K562 (cell line): ENCODE measurements around the gene DIAPH1. TPM values are rescaled to one million over a fixed set of nuclear protein-coding genes. Genes with fewer than 3 reads are reported as not detected.

Experiments
- ATAC-seq: fragments of 200-7000 bp; cut with Tn5 transposase; 3 replicates; pipeline ENCODE4 v1.9.1; 2020; ENCODE audit warnings: moderate library complexity
- BruUV-seq: library from RNA; stranded (reverse); fragments of 400-500 nt; replicated peaks from 2 replicates; lab custom pipeline; 2021; lab: Mats Ljungman, UMichigan
- CTCF ChIA-PET: fragments of 300-600 bp; formaldehyde crosslinking; extraction: SDS; loops from one replicate; lab custom pipeline; 2021; ENCODE audit warnings: low intra/inter-chr PET ratio; lab: Yijun Ruan, JAX
- POLR2A ChIA-PET: fragments of 300-600, 350-650 bp; sonication (Branson Sonifier 250); formaldehyde crosslinking; extraction: SDS; loops from one replicate; lab custom pipeline; 2021; ENCODE audit warnings: antibody characterized with exemption, inconsistent platforms; lab: Yijun Ruan, JAX
- DNase-seq, 4 experiments: peaks; one replicate each; pipeline versions ENCODE4 v3.0.0 to v3.0.0-alpha.2; 2011 to 2018; ENCODE audit warnings: low spot score in 3 of 4, mixed read lengths in 3 of 4; ENCODE audit errors: extremely low read depth in 1 of 4
- FAIRE-seq: peaks from 2 replicates; lab custom pipeline; 2011; peaks lifted over from hg19 to GRCh38; lab: Jason Lieb, UNC
- H2AFZ ChIP-seq: 2 replicates; pipeline ENCODE4 v1.6.0; 2011; ENCODE audit warnings: low read depth, low read length, control low read depth, inconsistent platforms
- H3K27ac ChIP-seq: fragments of 200-600 bp; 3 replicates; pipeline ENCODE4 v1.8.0; 2011; ENCODE audit warnings: low read depth, mild to moderate bottlenecking, control low read depth, inconsistent platforms, low read length, moderate library complexity, mixed read lengths; ENCODE audit errors: extremely low read depth
- H3K27me3 ChIP-seq, 2 experiments: fragments of 300-600 bp in 1 of 2; 2 replicates in 1 of 2; 3 replicates in 1 of 2; pipeline versions ENCODE4 v1.6.0 to v1.8.0; 2011; ENCODE audit warnings: inconsistent platforms in 2 of 2, low read length in 2 of 2, mild to moderate bottlenecking in 1 of 2, mixed read lengths in 1 of 2, moderate library complexity in 1 of 2; ENCODE audit not compliant: control insufficient read depth in 2 of 2, insufficient read depth in 2 of 2
- H3K36me3 ChIP-seq: fragments of 300-600 bp; 3 replicates; pipeline ENCODE4 v1.8.0; 2011; ENCODE audit warnings: mild to moderate bottlenecking, low read length, inconsistent platforms; ENCODE audit not compliant: control insufficient read depth, insufficient read depth
- H3K4me1 ChIP-seq, 2 experiments: fragments of 200-600 bp in 1 of 2; replicated peaks in 1 of 2; 2 replicates in 1 of 2; 3 replicates in 1 of 2; pipeline versions ENCODE4 v1.5.1 to v1.8.0; 2011; ENCODE audit warnings: inconsistent platforms in 2 of 2, low read length in 2 of 2, mild to moderate bottlenecking in 1 of 2, mixed read lengths in 1 of 2, moderate library complexity in 1 of 2; ENCODE audit not compliant: control insufficient read depth in 2 of 2, insufficient read depth in 2 of 2
- H3K4me2 ChIP-seq: 2 replicates; pipeline ENCODE4 v1.6.1; 2011; ENCODE audit warnings: low read length, control low read depth, inconsistent platforms, mixed read lengths; ENCODE audit not compliant: insufficient read depth
- H3K4me3 ChIP-seq: fragments of 200-600 bp; sonication (generic), shearing (Covaris generic); 2 replicates; pipeline ENCODE4 v1.5.1; 2016; ENCODE audit warnings: control low read depth, inconsistent platforms
- H3K79me2 ChIP-seq: fragments of 200-600 bp; 3 replicates; pipeline ENCODE4 v1.8.0; 2011; ENCODE audit warnings: low read length, inconsistent platforms; ENCODE audit not compliant: control insufficient read depth, insufficient read depth
- H3K9ac ChIP-seq, 2 experiments: 2 replicates each; pipeline versions ENCODE4 v1.6.0 to v1.6.1; 2011; ENCODE audit warnings: low read depth in 2 of 2, low read length in 2 of 2, control low read depth in 1 of 2, inconsistent platforms in 1 of 2, mild to moderate bottlenecking in 1 of 2, mixed read lengths in 1 of 2; ENCODE audit not compliant: insufficient read depth in 1 of 2
- H3K9me1 ChIP-seq: one replicate; pipeline ENCODE4 v1.6.0; 2011; ENCODE audit warnings: inconsistent platforms, mild to moderate bottlenecking, low read length, moderate library complexity; ENCODE audit not compliant: control insufficient read depth, insufficient read depth
- H3K9me3 ChIP-seq: replicated peaks from 2 replicates; pipeline ENCODE4 v1.5.1; 2011; ENCODE audit warnings: low read depth, low read length, inconsistent platforms; ENCODE audit not compliant: control insufficient read depth, insufficient read depth
- H4K20me1 ChIP-seq: replicated peaks from 2 replicates; pipeline ENCODE4 v1.6.1; 2011; ENCODE audit warnings: low read length, inconsistent platforms, mixed read lengths; ENCODE audit not compliant: control insufficient read depth, insufficient read depth
- ARNT ChIP-seq, 2 experiments: fragments of 450-650 bp; IDR thresholded peaks; 2 replicates each; pipeline ENCODE4 v1.6.1; 2016; ENCODE audit warnings: mild to moderate bottlenecking in 1 of 2
- CTBP1 ChIP-seq: fragments of 450-650 bp; IDR thresholded peaks from 2 replicates; pipeline ENCODE4 v1.6.1; 2016; ENCODE audit warnings: borderline replicate concordance
- GABPB1 ChIP-seq: sonication (generic); formaldehyde crosslinking; IDR thresholded peaks from 2 replicates; pipeline ENCODE4 v1.8.0; 2022; ENCODE audit warnings: mild to moderate bottlenecking, missing genetic modification reagents
- SMARCB1 ChIP-seq: IDR thresholded peaks from 2 replicates; pipeline ENCODE4 v1.6.1; 2011; ENCODE audit warnings: improper control_type of control experiment, low read depth; ENCODE audit not compliant: insufficient read length
- TSC22D4 ChIP-seq: fragments of 450-650 bp; IDR thresholded peaks from 2 replicates; pipeline ENCODE4 v1.6.1; 2016; ENCODE audit warnings: missing genetic modification characterization, missing biosample characterization, control low read depth
- WGBS: fragments of 100-300 bp; shearing (Covaris generic); methylation state at CpG from one replicate; pipeline ENCODE4 v1.1.6; 2016; ENCODE audit warnings: low coverage, mixed read lengths; ENCODE audit not compliant: insufficient coverage; ENCODE audit errors: missing lambda C conversion rate; 5-methylcytosine and 5-hydroxymethylcytosine counted together
- in situ Hi-C: fragments of 300-500 bp; cut with MboI; formaldehyde crosslinking; loops from 4 replicates; pipeline ENCODE4 v1.15.0; 2018; ENCODE audit warnings: inconsistent platforms, mixed read lengths
- intact Hi-C: fragments of 100-400 bp; cut with micrococcal nuclease; formaldehyde crosslinking; loops from 2 replicates; pipeline ENCODE4 v1.14.2; 2022
- polyA plus RNA-seq, 8 experiments: library from polyadenylated mRNA; depleted of rRNA in 4 of 8; stranded (reverse) in 5 of 8; unstranded in 3 of 8; fragments of >200 nt; fragmentation: Nextera tagmentation in 2 of 8; fragmentation: Illumina TruSeq in 1 of 8; extraction: Ambion mirVana in 2 of 8; extraction: Trizol in 1 of 8; gene quantifications; 2 replicates each; pipeline versions ENCODE4 v1.2.1 to v1.2.3, GENCODE V29; 2011 to 2014; ENCODE audit warnings: inconsistent platforms in 1 of 8, missing spikeins in 1 of 8
- total RNA-seq, 7 experiments: library from RNA; depleted of rRNA in 6 of 7; stranded (reverse); fragments of >200 nt in 6 of 7; fragmentation: Illumina TruSeq in 2 of 7; extraction: Trizol in 2 of 7; gene quantifications; 2 replicates each; pipeline versions ENCODE4 v1.2.1 to v1.2.3, GENCODE V29; 2011 to 2021; ENCODE audit warnings: low replicate concordance in 1 of 7

Gene DIAPH1
- total and polyA plus RNA-seq, 9 of the 15 experiments (the other 6 are each of a cell fraction or from before 2014, with no cell fraction given): 60.8 to 328 (median 97.8) TPM

DNA sequence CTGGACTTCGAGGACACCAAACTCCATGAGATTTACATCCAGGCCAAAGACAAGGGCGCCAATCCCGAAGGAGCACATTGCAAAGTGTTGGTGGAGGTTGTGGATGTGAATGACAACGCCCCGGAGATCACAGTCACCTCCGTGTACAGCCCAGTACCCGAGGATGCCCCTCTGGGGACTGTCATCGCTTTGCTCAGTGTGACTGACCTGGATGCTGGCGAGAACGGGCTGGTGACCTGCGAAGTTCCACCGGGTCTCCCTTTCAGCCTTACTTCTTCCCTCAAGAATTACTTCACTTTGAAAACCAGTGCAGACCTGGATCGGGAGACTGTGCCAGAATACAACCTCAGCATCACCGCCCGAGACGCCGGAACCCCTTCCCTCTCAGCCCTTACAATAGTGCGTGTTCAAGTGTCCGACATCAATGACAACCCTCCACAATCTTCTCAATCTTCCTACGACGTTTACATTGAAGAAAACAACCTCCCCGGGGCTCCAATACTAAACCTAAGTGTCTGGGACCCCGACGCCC is 141.7 kb downstream of the DIAPH1 start:
- H3K4me3 ChIP-seq: no peak overlapping the region
- FAIRE-seq (no peak), ATAC-seq (no peak), DNase-seq (no peak)
- in situ Hi-C loops: no loop called here
- ChIA-PET CTCF (no interaction called here), POLR2A (no interaction called here)
- TF ChIP-seq SMARCB1: no peak
- H2AFZ ChIP-seq: no peak overlapping the region
- H3K4me1 ChIP-seq: peaks cover 0 to 14% of the 10 kb centered on the region in 2 experiments; a peak in 1 of 5 replicates
- no peaks in the 10 kb centered on the region; the same call in 1 of the 2 replicates for H4K20me1 ChIP-seq
- 9% methylated on average over 24 of the region's 24 CpGs for WGBS
- no peaks in the 10 kb centered on the region for H3K9me3 ChIP-seq
- no peak overlapping the region for H3K9ac ChIP-seq
- peaks cover 20 to 32% of the 10 kb centered on the region in 2 experiments; a peak in 4 of 5 replicates for H3K27me3 ChIP-seq
- intact Hi-C loops: no loop called here
- no peak overlapping the region for H3K27ac ChIP-seq
- no peaks in the 10 kb centered on the region for H3K9me1 ChIP-seq
- no TSS peak for BruUV-seq
- no peaks in the 10 kb centered on the region for H3K79me2 ChIP-seq
- H3K36me3 ChIP-seq: no peaks in the 10 kb centered on the region
- no peak overlapping the region for H3K4me2 ChIP-seq

DNA sequence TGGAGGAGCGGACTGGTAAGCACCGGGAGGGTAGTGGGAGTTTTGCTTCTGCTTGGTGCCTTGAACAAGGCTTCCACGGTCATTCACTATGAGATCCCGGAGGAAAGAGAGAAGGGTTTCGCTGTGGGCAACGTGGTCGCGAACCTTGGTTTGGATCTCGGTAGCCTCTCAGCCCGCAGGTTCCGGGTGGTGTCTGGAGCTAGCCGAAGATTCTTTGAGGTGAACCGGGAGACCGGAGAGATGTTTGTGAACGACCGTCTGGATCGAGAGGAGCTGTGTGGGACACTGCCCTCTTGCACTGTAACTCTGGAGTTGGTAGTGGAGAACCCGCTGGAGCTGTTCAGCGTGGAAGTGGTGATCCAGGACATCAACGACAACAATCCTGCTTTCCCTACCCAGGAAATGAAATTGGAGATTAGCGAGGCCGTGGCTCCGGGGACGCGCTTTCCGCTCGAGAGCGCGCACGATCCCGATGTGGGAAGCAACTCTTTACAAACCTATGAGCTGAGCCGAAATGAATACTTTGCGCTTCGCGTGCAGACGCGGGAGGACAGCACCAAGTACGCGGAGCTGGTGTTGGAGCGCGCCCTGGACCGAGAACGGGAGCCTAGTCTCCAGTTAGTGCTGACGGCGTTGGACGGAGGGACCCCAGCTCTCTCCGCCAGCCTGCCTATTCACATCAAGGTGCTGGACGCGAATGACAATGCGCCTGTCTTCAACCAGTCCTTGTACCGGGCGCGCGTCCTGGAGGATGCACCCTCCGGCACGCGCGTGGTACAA is 142.5 kb downstream of the DIAPH1 start:
- Histone ChIP-seq H3K4me3 (no peak overlapping the region), H3K9me1 (no peaks in the 10 kb centered on the region), H2AFZ (no peak overlapping the region), H3K79me2 (no peaks in the 10 kb centered on the region), H3K27ac (no peak overlapping the region), H3K4me1 (peaks cover 0 to 14% of the 10 kb centered on the region in 2 experiments; a peak in 1 of 5 replicates), H3K9ac (no peak overlapping the region), H3K4me2 (no peak overlapping the region), H3K27me3 (peaks cover 20 to 32% of the 10 kb centered on the region in 2 experiments; a peak in 4 of 5 replicates), H3K36me3 (no peaks in the 10 kb centered on the region), H4K20me1 (no peaks in the 10 kb centered on the region; the same call in 1 of the 2 replicates), H3K9me3 (no peaks in the 10 kb centered on the region)
- DNase-seq (no peak), ATAC-seq (no peak), FAIRE-seq (no peak)
- ChIA-PET POLR2A (interaction anchor here (1.5 kb wide), 1 partner anchor 8 kb away, joined by 3 read pairs; the partner anchor contains the start of gene PCDHGC4), CTCF (no interaction called here)
- intact Hi-C loops (no loop called here), in situ Hi-C loops (no loop called here)
- WGBS: 28% methylated on average over 58 of the region's 58 CpGs
- no TSS peak for BruUV-seq
- TF ChIP-seq CTBP1: no peak
- TF ChIP-seq TSC22D4 (tag): no peak
- TF ChIP-seq GABPB1 (CRISPR knock-in tag): no peak
- TF ChIP-seq ARNT (IDR thresholded peaks at IDR 0.05): no peak
